Smooth muscle cell (in vitro differentiated cells): ENCODE results near the gene SCN4A. TPM values are rescaled to one million over a fixed set of nuclear protein-coding genes. Genes with fewer than 3 reads are reported as not detected.

Source experiments
- DNase-seq: peaks from one replicate; lab custom pipeline; 2025; ENCODE audit not compliant: unreplicated experiment; lab: John Stamatoyannopoulos, UW
- H2AFZ ChIP-seq: fragments of 200-600 bp; sonication (generic); 2 replicates; pipeline ENCODE4 v1.6.0; 2016; ENCODE audit warnings: antibody characterized with exemption, low read depth, mild to moderate bottlenecking
- H3F3A ChIP-seq: fragments of 200-600 bp; sonication (generic); 2 replicates; pipeline ENCODE4 v1.6.0; 2017; ENCODE audit warnings: antibody characterized with exemption, low read depth
- H3K27ac ChIP-seq: fragments of 200-600 bp; sonication (generic); 2 replicates; pipeline ENCODE4 v1.5.1; 2016; ENCODE audit warnings: low read depth, mild to moderate bottlenecking
- H3K27me3 ChIP-seq: fragments of 200-600 bp; sonication (generic); 2 replicates; pipeline ENCODE4 v1.6.1; 2016; ENCODE audit warnings: low read depth, mild to moderate bottlenecking
- H3K36me3 ChIP-seq: fragments of 200-600 bp; sonication (generic); 2 replicates; pipeline ENCODE4 v1.5.1; 2016; ENCODE audit warnings: low read depth
- H3K4me1 ChIP-seq: fragments of 200-600 bp; sonication (generic); 2 replicates; pipeline ENCODE4 v1.5.1; 2016; ENCODE audit warnings: low read depth
- H3K4me2 ChIP-seq: fragments of 200-600 bp; sonication (generic); 2 replicates; pipeline ENCODE4 v1.6.0; 2016; ENCODE audit warnings: mild to moderate bottlenecking
- H3K4me3 ChIP-seq: fragments of 200-600 bp; sonication (generic); 2 replicates; pipeline ENCODE4 v1.5.1; 2016; ENCODE audit warnings: mild to moderate bottlenecking
- H3K79me2 ChIP-seq: fragments of 200-600 bp; sonication (generic); 2 replicates; pipeline ENCODE4 v1.6.0; 2016; ENCODE audit warnings: low read depth, mild to moderate bottlenecking
- H3K9ac ChIP-seq: fragments of 200-600 bp; sonication (generic); 2 replicates; pipeline ENCODE4 v1.6.0; 2016; ENCODE audit warnings: low read depth
- H3K9me3 ChIP-seq: fragments of 200-600 bp; sonication (generic); replicated peaks from 2 replicates; pipeline ENCODE4 v1.5.1; 2016; ENCODE audit warnings: low read depth
- H4K20me1 ChIP-seq: fragments of 200-600 bp; sonication (generic); 2 replicates; pipeline ENCODE4 v1.6.0; 2016; ENCODE audit warnings: low read depth
- WGBS: methylation state at CpG from one replicate; pipeline ENCODE4 v1.1.7; 2016; ENCODE audit warnings: low lambda C conversion rate; 5-methylcytosine and 5-hydroxymethylcytosine counted together
- polyA plus RNA-seq: library from polyadenylated mRNA; unstranded; fragments of >200 nt; fragmentation: Nextera tagmentation; extraction: Ambion mirVana; gene quantifications from 2 replicates; pipeline ENCODE4 v1.2.1, GENCODE V29; 2016
- total RNA-seq: library from RNA; depleted of rRNA; stranded (reverse); fragments of >200 nt; gene quantifications from 2 replicates; pipeline ENCODE4 v1.2.3, GENCODE V29; 2014
- TF ChIP-seq, protein P1 (sequence below): fragments of 200-600 bp; sonication (generic); IDR thresholded peaks from 2 replicates; pipeline ENCODE4 v1.5.1; 2017; ENCODE audit warnings: borderline replicate concordance, mild to moderate bottlenecking, antibody characterized with exemption; ENCODE audit not compliant: insufficient read depth, poor library complexity, severe bottlenecking

Gene SCN4A
- total and polyA plus RNA-seq, 2 experiments from 2014 or later = under 0.01 TPM; not detected in 1

GRCh38 chr17:63931981-63932561 lies 40.6 kb downstream of the SCN4A start, which contains the start of gene CD79B:
Gene CD79B, minus strand, starts transcription at chr17:63932331. Its CDS starts 70 bp downstream, at chr17:63932261.
- Histone ChIP-seq H3K27me3 (no peaks in the 10 kb centered on the region), H3K4me2 (no peak within 1 kb of the TSS), H3F3A (no peaks in the 10 kb centered on the region), H3K9ac (no peak within 1 kb of the TSS), H4K20me1 (no peaks in the 10 kb centered on the region), H3K9me3 (no peaks in the 10 kb centered on the region), H3K4me1 (no peaks in the 10 kb centered on the region), H3K27ac (no peak within 1 kb of the TSS), H3K79me2 (no peaks in the 10 kb centered on the region), H3K36me3 (no peaks in the 10 kb centered on the region), H2AFZ (no peak within 1 kb of the TSS), H3K4me3 (no peak within 1 kb of the TSS)
- TF ChIP-seq, protein P1, sequence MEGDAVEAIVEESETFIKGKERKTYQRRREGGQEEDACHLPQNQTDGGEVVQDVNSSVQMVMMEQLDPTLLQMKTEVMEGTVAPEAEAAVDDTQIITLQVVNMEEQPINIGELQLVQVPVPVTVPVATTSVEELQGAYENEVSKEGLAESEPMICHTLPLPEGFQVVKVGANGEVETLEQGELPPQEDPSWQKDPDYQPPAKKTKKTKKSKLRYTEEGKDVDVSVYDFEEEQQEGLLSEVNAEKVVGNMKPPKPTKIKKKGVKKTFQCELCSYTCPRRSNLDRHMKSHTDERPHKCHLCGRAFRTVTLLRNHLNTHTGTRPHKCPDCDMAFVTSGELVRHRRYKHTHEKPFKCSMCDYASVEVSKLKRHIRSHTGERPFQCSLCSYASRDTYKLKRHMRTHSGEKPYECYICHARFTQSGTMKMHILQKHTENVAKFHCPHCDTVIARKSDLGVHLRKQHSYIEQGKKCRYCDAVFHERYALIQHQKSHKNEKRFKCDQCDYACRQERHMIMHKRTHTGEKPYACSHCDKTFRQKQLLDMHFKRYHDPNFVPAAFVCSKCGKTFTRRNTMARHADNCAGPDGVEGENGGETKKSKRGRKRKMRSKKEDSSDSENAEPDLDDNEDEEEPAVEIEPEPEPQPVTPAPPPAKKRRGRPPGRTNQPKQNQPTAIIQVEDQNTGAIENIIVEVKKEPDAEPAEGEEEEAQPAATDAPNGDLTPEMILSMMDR = no peak
- WGBS = 82% methylated on average over 19 of the region's 19 CpGs
- DNase-seq = no peak

DNA sequence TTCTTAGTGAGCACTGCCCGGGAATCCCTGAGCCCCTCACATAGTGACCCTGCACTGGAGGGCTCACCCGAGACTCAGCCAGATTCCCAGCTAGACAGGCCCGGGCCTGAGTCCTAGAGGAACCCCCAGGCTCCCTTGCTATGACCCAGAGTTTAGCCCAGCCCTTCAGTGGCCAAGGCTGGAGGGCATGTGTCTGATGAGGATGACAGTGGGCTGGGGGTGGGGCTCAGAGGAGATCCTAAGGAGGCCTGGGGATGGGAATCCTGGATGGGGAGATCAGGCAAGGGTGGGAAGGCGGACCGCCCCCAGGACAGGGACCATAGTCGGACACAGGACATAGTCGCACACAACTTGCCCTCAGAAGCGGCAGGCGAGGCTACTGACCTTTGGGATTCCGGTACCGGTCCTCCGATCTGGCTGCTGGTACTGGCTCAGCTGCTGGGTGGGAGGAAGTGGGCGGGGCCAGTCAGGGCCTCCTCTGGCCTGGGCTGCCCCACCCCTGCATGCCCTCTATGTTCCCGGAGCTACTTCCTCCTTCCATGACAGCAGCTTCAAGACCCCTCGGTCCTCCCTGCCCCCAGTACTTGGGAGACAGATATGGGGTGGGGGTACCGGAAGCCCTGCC lies 41.7 kb downstream of the SCN4A start:
- Histone ChIP-seq H3K9ac (no peak overlapping the region), H4K20me1 (no peaks in the 10 kb centered on the region), H3K36me3 (no peaks in the 10 kb centered on the region), H3F3A (no peaks in the 10 kb centered on the region), H3K4me3 (no peak overlapping the region), H2AFZ (no peak overlapping the region), H3K4me2 (no peak overlapping the region), H3K4me1 (no peaks in the 10 kb centered on the region), H3K79me2 (no peaks in the 10 kb centered on the region), H3K27me3 (no peaks in the 10 kb centered on the region), H3K9me3 (no peaks in the 10 kb centered on the region), H3K27ac (no peak overlapping the region)
- TF ChIP-seq, protein P1 = no peak
- no peak for DNase-seq
- WGBS = 78% methylated on average over 16 of the region's 16 CpGs

- H2AFZ ChIP-seq = no peak overlapping the region
Measured at GRCh38 chr17:63929860-63930766, 42.6 kb downstream of the SCN4A start.

More at GRCh38 chr17:63929860-63930766, 42.6 kb downstream of the SCN4A start:
- Histone ChIP-seq H3F3A (no peaks in the 10 kb centered on the region), H3K36me3 (no peaks in the 10 kb centered on the region), H3K27ac (no peak overlapping the region), H3K79me2 (no peaks in the 10 kb centered on the region), H3K9ac (no peak overlapping the region), H3K4me3 (no peak overlapping the region), H3K9me3 (no peaks in the 10 kb centered on the region), H3K4me2 (no peak overlapping the region), H4K20me1 (no peaks in the 10 kb centered on the region), H3K27me3 (no peaks in the 10 kb centered on the region), H3K4me1 (no peaks in the 10 kb centered on the region)
- TF ChIP-seq, protein P1 = no peak
- WGBS = 94% methylated on average over 24 of the region's 24 CpGs
- DNase-seq = no peak
